PFSK-1 (cell line): ENCODE data around the gene ADAMTS10.

Experiments used
- POLR2AphosphoS5 ChIP-seq: IDR thresholded peaks from 2 replicates; pipeline ENCODE4 v1.6.1; 2012; ENCODE audit warnings: low read depth, mild to moderate bottlenecking, control low read depth, low read length, moderate library complexity
- REST ChIP-seq, 2 experiments: IDR thresholded peaks; 2 replicates each; pipeline versions ENCODE4 v1.6.1 to v1.8.0; 2011 to 2012; ENCODE audit warnings: low read depth in 2 of 2, low read length in 2 of 2, control low read depth in 1 of 2, inconsistent platforms in 1 of 2, mild to moderate bottlenecking in 1 of 2, moderate library complexity in 1 of 2; ENCODE audit not compliant: insufficient read depth in 1 of 2
- SIN3A ChIP-seq: IDR thresholded peaks from 2 replicates; pipeline ENCODE4 v1.6.1; 2012; ENCODE audit warnings: mild to moderate bottlenecking, low read length, moderate library complexity, borderline replicate concordance; ENCODE audit not compliant: insufficient read depth
- TAF1 ChIP-seq: IDR thresholded peaks from 2 replicates; pipeline ENCODE4 v1.6.1; 2012; ENCODE audit warnings: low read length, control low read depth, borderline replicate concordance; ENCODE audit not compliant: insufficient read depth

GRCh38 chr19:8610936-8611300 is 403 bp upstream of the ADAMTS10 start:
- no peak for TF ChIP-seq POLR2AphosphoS5
- TF ChIP-seq SIN3A = no peak
- no peak for TF ChIP-seq TAF1
- TF ChIP-seq REST (IDR thresholded peaks at IDR 0.05; ENCODE audit: insufficient read depth in 1 of 2, low read depth in 2 of 2, low read length in 2 of 2) = no peak
